ENCODE data around the gene ZNF593. TPM values are rescaled to one million over a fixed set of nuclear protein-coding genes. Genes with fewer than 3 reads are reported as not detected.

The ZNF593 gene
- total and polyA plus RNA-seq, 9 of the 15 experiments (the other 6 are each of a cell fraction or from before 2014, with no cell fraction given) = 9.8 to 334 (median 48.2) TPM

DNA sequence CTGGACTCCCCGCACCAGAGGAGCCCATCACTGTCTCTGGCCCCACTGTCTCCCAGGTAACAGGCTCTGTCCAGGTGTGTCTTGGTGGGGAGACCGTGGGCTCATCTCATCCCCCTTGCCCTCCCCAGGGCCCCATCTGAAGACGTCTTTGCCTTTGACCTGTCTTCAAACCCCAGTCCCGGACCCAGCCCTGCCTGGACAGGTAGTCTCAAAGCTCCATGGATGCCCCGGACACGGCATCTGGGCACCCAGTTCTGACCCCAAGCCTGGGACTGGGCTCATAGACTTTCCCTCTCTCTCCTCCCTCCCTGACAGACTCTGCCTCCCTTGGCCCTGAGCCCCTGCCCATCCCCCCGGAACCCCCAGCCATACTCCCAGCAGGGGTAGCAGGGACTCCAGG, 14.4 kb downstream of the ZNF593 start:
- in situ Hi-C loops (cut with MboI) (no loop called here), intact Hi-C loops (cut with micrococcal nuclease) (no loop called here)
- Histone ChIP-seq H3K27ac (ENCODE audit: extremely low read depth, low read depth, low read length) (no peak overlapping the region), H3K4me3 (no peak overlapping the region), H3K9ac (ENCODE audit: insufficient read depth in 1 of 2, low read depth in 2 of 2, low read length in 2 of 2) (peak overlapping the region in 1 of 2 experiments; percentile 27; a peak in 1 of 4 replicates), H4K20me1 (replicated peaks; ENCODE audit: control insufficient read depth, insufficient read depth, low read length) (no peaks in the 10 kb centered on the region), H3K4me2 (ENCODE audit: insufficient read depth, low read length) (no peak overlapping the region), H3K9me1 (ENCODE audit: control insufficient read depth, insufficient read depth, low read length) (no peaks in the 10 kb centered on the region), H3K36me3 (ENCODE audit: control insufficient read depth, insufficient read depth, low read length) (no peaks in the 10 kb centered on the region), H3K4me1 (replicated peaks in 1 of 2; ENCODE audit: control insufficient read depth in 2 of 2, insufficient read depth in 2 of 2, low read length in 2 of 2) (peaks cover 3 to 23% of the 10 kb centered on the region in 2 experiments; a peak in 4 of 5 replicates), H2AFZ (ENCODE audit: low read depth, low read length) (no peak overlapping the region), H3K27me3 (ENCODE audit: control insufficient read depth in 2 of 2, insufficient read depth in 2 of 2, low read length in 2 of 2) (no peaks in the 10 kb centered on the region), H3K9me3 (replicated peaks; ENCODE audit: control insufficient read depth, insufficient read depth, low read depth, low read length) (no peaks in the 10 kb centered on the region), H3K79me2 (ENCODE audit: control insufficient read depth, insufficient read depth, low read length) (no peaks in the 10 kb centered on the region)
- TF ChIP-seq ZNF77 (CRISPR knock-in tag; IDR thresholded peaks at IDR 0.05) (no peak), CHD2 (IDR thresholded peaks at IDR 0.05; ENCODE audit: low read depth, low read length) (no peak), ZNF316 (IDR thresholded peaks at IDR 0.05) (no peak), NFE2 (IDR thresholded peaks at IDR 0.05; ENCODE audit: low read depth) (no peak), NBN (IDR thresholded peaks at IDR 0.05; ENCODE audit: low read depth) (no peak), RHOXF2B (CRISPR knock-in tag; conservative IDR thresholded peaks at IDR 0.05) (no peak), ARNT (IDR thresholded peaks at IDR 0.05) (no peak), BRD9 (IDR thresholded peaks at IDR 0.05; ENCODE audit: low read depth, partially characterized antibody) (no peak), GTF2A2 (tag; IDR thresholded peaks at IDR 0.05) (no peak), RBM22 (IDR thresholded peaks at IDR 0.05; ENCODE audit: low read depth, low read length, poor library complexity, severe bottlenecking) (no peak), XRCC3 (IDR thresholded peaks at IDR 0.05) (no peak), SOX6 (IDR thresholded peaks at IDR 0.05) (no peak), RAD21 (CRISPR knock-in tag; conservative IDR thresholded peaks at IDR 0.05 in 1 of 2, IDR thresholded peaks at IDR 0.05 in 1 of 2) (no peak), PTBP1 (IDR thresholded peaks at IDR 0.05; ENCODE audit: low read depth, low read length) (no peak), SIRT6 (IDR thresholded peaks at IDR 0.05; ENCODE audit: low read depth, low read length) (no peak), RBM15 (IDR thresholded peaks at IDR 0.05; ENCODE audit: insufficient read depth, low read length) (no peak), NR4A1 (CRISPR knock-in tag; IDR thresholded peaks at IDR 0.05) (no peak), NR4A1 (tag; IDR thresholded peaks at IDR 0.05) (no peak)
- TF ChIP-seq, protein P1, sequence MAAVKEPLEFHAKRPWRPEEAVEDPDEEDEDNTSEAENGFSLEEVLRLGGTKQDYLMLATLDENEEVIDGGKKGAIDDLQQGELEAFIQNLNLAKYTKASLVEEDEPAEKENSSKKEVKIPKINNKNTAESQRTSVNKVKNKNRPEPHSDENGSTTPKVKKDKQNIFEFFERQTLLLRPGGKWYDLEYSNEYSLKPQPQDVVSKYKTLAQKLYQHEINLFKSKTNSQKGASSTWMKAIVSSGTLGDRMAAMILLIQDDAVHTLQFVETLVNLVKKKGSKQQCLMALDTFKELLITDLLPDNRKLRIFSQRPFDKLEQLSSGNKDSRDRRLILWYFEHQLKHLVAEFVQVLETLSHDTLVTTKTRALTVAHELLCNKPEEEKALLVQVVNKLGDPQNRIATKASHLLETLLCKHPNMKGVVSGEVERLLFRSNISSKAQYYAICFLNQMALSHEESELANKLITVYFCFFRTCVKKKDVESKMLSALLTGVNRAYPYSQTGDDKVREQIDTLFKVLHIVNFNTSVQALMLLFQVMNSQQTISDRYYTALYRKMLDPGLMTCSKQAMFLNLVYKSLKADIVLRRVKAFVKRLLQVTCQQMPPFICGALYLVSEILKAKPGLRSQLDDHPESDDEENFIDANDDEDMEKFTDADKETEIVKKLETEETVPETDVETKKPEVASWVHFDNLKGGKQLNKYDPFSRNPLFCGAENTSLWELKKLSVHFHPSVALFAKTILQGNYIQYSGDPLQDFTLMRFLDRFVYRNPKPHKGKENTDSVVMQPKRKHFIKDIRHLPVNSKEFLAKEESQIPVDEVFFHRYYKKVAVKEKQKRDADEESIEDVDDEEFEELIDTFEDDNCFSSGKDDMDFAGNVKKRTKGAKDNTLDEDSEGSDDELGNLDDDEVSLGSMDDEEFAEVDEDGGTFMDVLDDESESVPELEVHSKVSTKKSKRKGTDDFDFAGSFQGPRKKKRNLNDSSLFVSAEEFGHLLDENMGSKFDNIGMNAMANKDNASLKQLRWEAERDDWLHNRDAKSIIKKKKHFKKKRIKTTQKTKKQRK (IDR thresholded peaks at IDR 0.05; ENCODE audit: borderline replicate concordance, low read depth, low read length) = no peak
- TF ChIP-seq, protein P2, sequence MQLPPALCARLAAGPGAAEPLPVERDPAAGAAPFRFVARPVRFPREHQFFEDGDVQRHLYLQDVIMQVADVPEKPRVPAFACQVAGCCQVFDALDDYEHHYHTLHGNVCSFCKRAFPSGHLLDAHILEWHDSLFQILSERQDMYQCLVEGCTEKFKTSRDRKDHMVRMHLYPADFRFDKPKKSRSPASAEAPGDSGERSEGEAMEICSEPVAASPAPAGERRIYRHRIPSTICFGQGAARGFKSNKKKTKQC (CRISPR knock-in tag; IDR thresholded peaks at IDR 0.05) = no peak
- TF ChIP-seq, protein P3, sequence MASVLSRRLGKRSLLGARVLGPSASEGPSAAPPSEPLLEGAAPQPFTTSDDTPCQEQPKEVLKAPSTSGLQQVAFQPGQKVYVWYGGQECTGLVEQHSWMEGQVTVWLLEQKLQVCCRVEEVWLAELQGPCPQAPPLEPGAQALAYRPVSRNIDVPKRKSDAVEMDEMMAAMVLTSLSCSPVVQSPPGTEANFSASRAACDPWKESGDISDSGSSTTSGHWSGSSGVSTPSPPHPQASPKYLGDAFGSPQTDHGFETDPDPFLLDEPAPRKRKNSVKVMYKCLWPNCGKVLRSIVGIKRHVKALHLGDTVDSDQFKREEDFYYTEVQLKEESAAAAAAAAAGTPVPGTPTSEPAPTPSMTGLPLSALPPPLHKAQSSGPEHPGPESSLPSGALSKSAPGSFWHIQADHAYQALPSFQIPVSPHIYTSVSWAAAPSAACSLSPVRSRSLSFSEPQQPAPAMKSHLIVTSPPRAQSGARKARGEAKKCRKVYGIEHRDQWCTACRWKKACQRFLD (CRISPR knock-in tag; IDR thresholded peaks at IDR 0.05) = no peak
- 50% methylated on average over 7 of the region's 7 CpGs for WGBS (ENCODE audit: insufficient coverage, low coverage, missing lambda C conversion rate)
- ATAC-seq (no peak), FAIRE-seq (no peak), DNase-seq (ENCODE audit: extremely low read depth in 1 of 4, low spot score in 3 of 4) (no peak)
- ChIA-PET POLR2A (interaction anchor here (0.6 to 1.1 kb wide), 5 partner anchors 12 to 287 kb away, joined by 3 to 5 read pairs (median 3); partner anchors contain the start of gene ZNF593OS), CTCF (ENCODE audit: low intra/inter-chr PET ratio) (interaction anchor here (0.6 kb wide), 1 partner anchor 1018 kb away, joined by 4 read pairs; no protein-coding TSS in a partner anchor)
- BruUV-seq (replicated peaks) = no TSS peak
